ENCODE measurements around the gene ATP2B1.

The ATP2B1 gene

DNA sequence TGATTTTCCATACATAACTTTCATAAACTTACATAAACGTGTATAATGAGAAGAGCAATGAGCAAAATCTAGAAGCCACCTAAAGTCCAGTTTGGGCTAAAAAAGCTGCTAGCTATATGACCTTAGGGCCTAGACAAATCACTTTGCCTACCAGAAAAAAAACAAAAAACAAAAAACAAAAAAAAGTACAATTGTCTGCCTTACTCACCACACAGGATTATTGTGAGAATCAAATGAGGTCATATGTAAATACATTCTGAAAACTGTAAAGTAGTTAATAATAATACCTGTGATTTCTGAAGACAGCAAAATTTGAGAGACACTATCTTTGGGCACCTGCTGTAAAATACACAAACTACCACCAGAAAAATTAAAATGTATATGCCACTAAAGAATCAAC lies 4.2 kb downstream of the ATP2B1 start:
- H3K4me3 ChIP-seq (replicated peaks; ENCODE audit: low read depth, low read length), result no peak overlapping the region
- TF ChIP-seq, protein P1, sequence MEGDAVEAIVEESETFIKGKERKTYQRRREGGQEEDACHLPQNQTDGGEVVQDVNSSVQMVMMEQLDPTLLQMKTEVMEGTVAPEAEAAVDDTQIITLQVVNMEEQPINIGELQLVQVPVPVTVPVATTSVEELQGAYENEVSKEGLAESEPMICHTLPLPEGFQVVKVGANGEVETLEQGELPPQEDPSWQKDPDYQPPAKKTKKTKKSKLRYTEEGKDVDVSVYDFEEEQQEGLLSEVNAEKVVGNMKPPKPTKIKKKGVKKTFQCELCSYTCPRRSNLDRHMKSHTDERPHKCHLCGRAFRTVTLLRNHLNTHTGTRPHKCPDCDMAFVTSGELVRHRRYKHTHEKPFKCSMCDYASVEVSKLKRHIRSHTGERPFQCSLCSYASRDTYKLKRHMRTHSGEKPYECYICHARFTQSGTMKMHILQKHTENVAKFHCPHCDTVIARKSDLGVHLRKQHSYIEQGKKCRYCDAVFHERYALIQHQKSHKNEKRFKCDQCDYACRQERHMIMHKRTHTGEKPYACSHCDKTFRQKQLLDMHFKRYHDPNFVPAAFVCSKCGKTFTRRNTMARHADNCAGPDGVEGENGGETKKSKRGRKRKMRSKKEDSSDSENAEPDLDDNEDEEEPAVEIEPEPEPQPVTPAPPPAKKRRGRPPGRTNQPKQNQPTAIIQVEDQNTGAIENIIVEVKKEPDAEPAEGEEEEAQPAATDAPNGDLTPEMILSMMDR (IDR thresholded peaks at IDR 0.05; ENCODE audit: insufficient read depth, low read length, poor library complexity, severe bottlenecking), result no peak
- H3K36me3 ChIP-seq (ENCODE audit: control insufficient read depth, insufficient read depth, low read length), result no peaks in the 10 kb centered on the region; the same call in 1 of the 2 replicates
- no peaks in the 10 kb centered on the region for H3K27me3 ChIP-seq (replicated peaks; ENCODE audit: control insufficient read depth, insufficient read depth, low read length)
- no peak for DNase-seq (ENCODE audit: extremely low read depth, insufficient read length)

DNA sequence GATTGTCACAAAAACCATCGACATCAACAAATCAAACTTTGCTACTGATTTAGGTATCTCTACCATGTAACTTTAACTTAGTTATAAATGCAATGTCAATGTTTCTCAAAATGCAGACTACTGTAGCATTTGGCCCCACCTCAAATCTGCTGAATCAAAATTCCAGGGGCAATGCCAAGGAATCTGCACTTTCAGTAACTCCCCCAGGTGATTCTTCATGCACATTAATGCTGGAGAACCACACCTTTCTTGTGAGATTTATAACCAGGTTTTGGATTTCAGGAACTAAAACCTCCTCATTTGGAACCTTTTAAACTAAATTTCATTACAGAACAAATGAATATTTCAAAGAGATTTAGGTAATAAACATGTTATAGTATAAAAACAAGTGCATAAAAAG lies 4.9 kb downstream of the ATP2B1 start:
- H3K4me3 ChIP-seq (replicated peaks; ENCODE audit: low read depth, low read length), result no peak overlapping the region; the same call in 1 of the 2 replicates
- TF ChIP-seq, protein P1 (IDR thresholded peaks at IDR 0.05; ENCODE audit: insufficient read depth, low read length, poor library complexity, severe bottlenecking), result no peak

DNA sequence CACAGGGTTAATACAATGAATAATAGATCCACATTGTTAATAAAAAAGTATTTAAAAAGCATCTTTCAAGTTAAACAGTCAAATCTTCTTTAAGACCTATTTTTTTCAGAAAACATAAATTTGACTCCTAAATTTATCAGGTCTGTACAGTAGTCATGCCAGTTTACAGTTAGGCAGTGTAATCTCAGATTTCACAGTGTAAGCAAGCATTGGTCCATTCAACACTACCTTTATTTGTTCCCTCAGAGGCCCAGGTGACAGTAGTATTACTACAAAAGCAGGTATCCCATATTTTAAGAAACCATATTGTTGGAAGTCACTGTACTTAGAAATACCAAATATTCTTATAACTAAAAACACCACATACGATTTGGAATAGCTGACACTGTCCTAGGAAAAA lies 6.1 kb downstream of the ATP2B1 start:
- Histone ChIP-seq H3K4me3 (replicated peaks; ENCODE audit: low read depth, low read length) (no peak overlapping the region), H3K27me3 (replicated peaks; ENCODE audit: control insufficient read depth, insufficient read depth, low read length) (no peaks in the 10 kb centered on the region), H3K36me3 (ENCODE audit: control insufficient read depth, insufficient read depth, low read length) (no peaks in the 10 kb centered on the region; the same call in 1 of the 2 replicates)
- DNase-seq (ENCODE audit: extremely low read depth, insufficient read length), result no peak
- TF ChIP-seq, protein P1 (IDR thresholded peaks at IDR 0.05; ENCODE audit: insufficient read depth, low read length, poor library complexity, severe bottlenecking), result no peak

More for the DNA sequence above, 4.9 kb downstream of the ATP2B1 start:
- Histone ChIP-seq H3K36me3 (ENCODE audit: control insufficient read depth, insufficient read depth, low read length) (no peaks in the 10 kb centered on the region; the same call in 1 of the 2 replicates), H3K27me3 (replicated peaks; ENCODE audit: control insufficient read depth, insufficient read depth, low read length) (no peaks in the 10 kb centered on the region)
- DNase-seq (ENCODE audit: extremely low read depth, insufficient read length), result no peak

DNA sequence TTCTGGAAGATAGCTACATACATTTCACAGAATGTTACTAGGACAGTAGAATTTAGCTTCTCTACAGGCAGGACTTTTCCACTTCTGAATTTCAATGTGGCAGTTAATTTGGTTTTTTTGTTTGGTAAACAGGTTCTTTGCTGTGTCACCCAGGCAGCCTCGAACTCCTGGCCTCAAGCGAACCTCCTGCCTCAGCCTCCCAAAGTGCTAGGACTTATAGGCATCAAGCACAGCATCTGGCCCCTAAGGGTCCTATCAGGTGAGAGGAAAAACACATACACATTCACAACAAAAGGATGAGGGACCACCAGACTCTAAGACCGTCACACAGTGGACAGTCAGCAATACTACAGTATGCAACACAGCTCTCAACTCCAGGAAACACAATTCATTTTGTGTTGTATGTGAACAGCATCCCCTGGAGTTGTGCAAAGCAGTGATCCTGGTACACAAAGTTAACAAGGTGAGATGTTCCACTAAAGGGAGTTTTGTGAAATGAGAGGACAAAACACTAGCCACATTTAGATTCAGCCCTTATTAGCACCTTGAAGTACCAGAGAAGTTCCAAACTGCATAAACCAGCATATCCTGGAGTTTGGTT lies 6.9 kb downstream of the ATP2B1 start:
- H3K27me3 ChIP-seq (replicated peaks; ENCODE audit: control insufficient read depth, insufficient read depth, low read length), result no peaks in the 10 kb centered on the region

DNA sequence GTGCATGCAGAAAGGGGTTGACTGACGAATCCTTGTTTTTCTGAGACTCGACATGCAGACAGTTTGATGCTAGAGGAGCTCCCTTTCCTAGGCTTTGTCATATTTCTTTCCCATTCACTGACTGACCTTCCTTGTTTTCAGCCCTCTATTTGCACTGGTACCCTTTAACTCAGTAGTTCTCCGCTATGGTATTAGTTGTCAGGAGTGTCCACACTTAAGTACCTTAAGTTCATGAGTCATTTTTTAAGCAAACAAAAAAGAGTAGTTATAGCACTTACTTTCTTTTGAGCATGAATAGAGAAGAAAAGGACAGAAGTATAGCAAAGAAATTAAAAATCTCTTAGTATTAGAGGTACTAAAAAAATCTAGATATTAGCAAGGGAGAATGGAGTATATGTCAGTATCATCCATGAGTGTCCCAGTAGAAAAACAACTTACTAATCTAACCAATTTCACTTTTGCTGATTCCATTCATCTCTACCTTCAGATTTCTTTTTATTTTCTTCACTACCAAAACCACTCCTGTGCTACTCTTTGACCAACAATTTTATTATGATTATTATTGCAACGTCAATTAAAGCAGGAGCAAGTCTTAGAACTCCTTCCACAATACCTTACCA lies 8.3 kb downstream of the ATP2B1 start:
- H3K4me3 ChIP-seq (replicated peaks; ENCODE audit: low read depth, low read length), result no peak overlapping the region
- no peaks in the 10 kb centered on the region; the same call in 1 of the 2 replicates for H3K36me3 ChIP-seq (ENCODE audit: control insufficient read depth, insufficient read depth, low read length)
- no peak for DNase-seq (ENCODE audit: extremely low read depth, insufficient read length)
- H3K27me3 ChIP-seq (replicated peaks; ENCODE audit: control insufficient read depth, insufficient read depth, low read length), result no peaks in the 10 kb centered on the region
- TF ChIP-seq, protein P1 (IDR thresholded peaks at IDR 0.05; ENCODE audit: insufficient read depth, low read length, poor library complexity, severe bottlenecking), result no peak

More for the DNA sequence above, 6.9 kb downstream of the ATP2B1 start:
- TF ChIP-seq, protein P1 (IDR thresholded peaks at IDR 0.05; ENCODE audit: insufficient read depth, low read length, poor library complexity, severe bottlenecking), result peak; percentile 19
- DNase-seq (ENCODE audit: extremely low read depth, insufficient read length), result no peak
- H3K4me3 ChIP-seq (replicated peaks; ENCODE audit: low read depth, low read length), result no peak overlapping the region
- no peaks in the 10 kb centered on the region; the same call in 1 of the 2 replicates for H3K36me3 ChIP-seq (ENCODE audit: control insufficient read depth, insufficient read depth, low read length)
